Endothelial cell of umbilical vein (primary cell): ENCODE results near the gene PAK2. TPM values are rescaled to one million over a fixed set of nuclear protein-coding genes. Genes with fewer than 3 reads are reported as not detected.
"Not testable (repeated sequence)": the region's sequence is repeated elsewhere in the genome, so short reads cannot be mapped to it uniquely, and the experiment has no call there.

ENCODE experiments used
- BruUV-seq: library from RNA; stranded (reverse); fragments of 400-500 nt; replicated peaks from 2 replicates; lab custom pipeline; 2021; lab: Mats Ljungman, UMichigan
- CTCF ChIA-PET: fragments of 300-600, 350-600 bp; sonication (Branson Sonifier 250); formaldehyde crosslinking; loops from one replicate; lab custom pipeline; 2021; ENCODE audit warnings: antibody characterized with exemption, inconsistent platforms; lab: Charles Lee
- POLR2A ChIA-PET: fragments of 300-600, 350-600 bp; sonication (Branson Sonifier 250); formaldehyde crosslinking; loops from one replicate; lab custom pipeline; 2021; ENCODE audit warnings: antibody characterized with exemption, inconsistent platforms; lab: Charles Lee
- DNase-seq: peaks from one replicate; pipeline ENCODE4 v3.0.0-alpha.2; 2011; ENCODE audit warnings: low read depth, low spot score
- FAIRE-seq: peaks from 2 replicates; lab custom pipeline; 2011; peaks lifted over from hg19 to GRCh38; lab: Jason Lieb, UNC
- H2AFZ ChIP-seq: 2 replicates; pipeline ENCODE4 v1.6.0; 2012; ENCODE audit warnings: low read depth, low read length, control low read depth, inconsistent platforms
- H3K27ac ChIP-seq: 2 replicates; pipeline ENCODE4 v1.5.1; 2011; ENCODE audit warnings: low read depth, mild to moderate bottlenecking, control low read depth, low read length, moderate library complexity; ENCODE audit not compliant: insufficient read depth
- H3K27me3 ChIP-seq, 2 experiments: 2 replicates each; pipeline versions ENCODE4 v1.6.0 to v1.6.1; 2011; ENCODE audit warnings: low read length in 2 of 2, mixed read lengths in 1 of 2; ENCODE audit not compliant: control insufficient read depth in 2 of 2, insufficient read depth in 2 of 2
- H3K36me3 ChIP-seq, 2 experiments: 2 replicates in 1 of 2; 3 replicates in 1 of 2; pipeline ENCODE4 v1.5.1; 2011; ENCODE audit warnings: low read length in 2 of 2, mild to moderate bottlenecking in 1 of 2, moderate library complexity in 1 of 2; ENCODE audit not compliant: control insufficient read depth in 2 of 2, insufficient read depth in 2 of 2; ENCODE audit errors: extremely low read depth in 1 of 2
- H3K4me1 ChIP-seq: 3 replicates; pipeline ENCODE4 v1.5.1; 2011; ENCODE audit warnings: mild to moderate bottlenecking, low read length; ENCODE audit not compliant: control insufficient read depth, insufficient read depth; ENCODE audit errors: extremely low read depth
- H3K4me2 ChIP-seq: 2 replicates; pipeline ENCODE4 v1.6.1; 2011; ENCODE audit warnings: low read length, control low read depth, mixed read lengths; ENCODE audit not compliant: insufficient read depth
- H3K4me3 ChIP-seq, 3 experiments: fragments of 200-600 bp in 1 of 3; sonication (generic), shearing (Covaris generic) in 1 of 3; replicated peaks in 1 of 3; 2 replicates each; pipeline ENCODE4 v1.5.1; 2011 to 2016; ENCODE audit warnings: control low read depth in 3 of 3, low read length in 3 of 3, mild to moderate bottlenecking in 2 of 3, inconsistent platforms in 1 of 3, low read depth in 1 of 3, moderate library complexity in 1 of 3; ENCODE audit not compliant: insufficient read depth in 1 of 3
- H3K79me2 ChIP-seq: 2 replicates; pipeline ENCODE4 v1.6.0; 2012; ENCODE audit warnings: low read length, inconsistent platforms; ENCODE audit not compliant: control insufficient read depth, insufficient read depth
- H3K9ac ChIP-seq: replicated peaks from 2 replicates; pipeline ENCODE3; 2011; ENCODE audit warnings: low read length, control low read depth; ENCODE audit not compliant: insufficient read depth; ENCODE audit errors: extremely low read depth
- H3K9me1 ChIP-seq: replicated peaks from 3 replicates; pipeline ENCODE4 v1.6.0; 2011; ENCODE audit warnings: mild to moderate bottlenecking, low read length; ENCODE audit not compliant: control insufficient read depth, insufficient read depth; ENCODE audit errors: extremely low read depth
- H3K9me3 ChIP-seq: replicated peaks from 2 replicates; pipeline ENCODE4 v1.5.1; 2012; ENCODE audit warnings: low read length, inconsistent platforms; ENCODE audit not compliant: control insufficient read depth, insufficient read depth
- H4K20me1 ChIP-seq: replicated peaks from 2 replicates; pipeline ENCODE3; 2011; ENCODE audit warnings: mild to moderate bottlenecking, low read length; ENCODE audit not compliant: control insufficient read depth, insufficient read depth; ENCODE audit errors: extremely low read depth
- GATA2 ChIP-seq: IDR thresholded peaks from 2 replicates; pipeline ENCODE4 v1.7.0; 2011; ENCODE audit warnings: low read depth, mild to moderate bottlenecking, moderate library complexity, mixed read lengths, low read length; ENCODE audit not compliant: insufficient read length, insufficient read depth
- JUN ChIP-seq: IDR thresholded peaks from 2 replicates; pipeline ENCODE4 v1.6.1; 2011; ENCODE audit warnings: borderline replicate concordance, low read depth; ENCODE audit not compliant: insufficient read length, insufficient read depth
- MYC ChIP-seq: IDR thresholded peaks from one replicate; pipeline ENCODE4 v1.6.1; 2011; ENCODE audit warnings: mild to moderate bottlenecking, low read depth, low read length
- POLR2A ChIP-seq: IDR thresholded peaks from 2 replicates; pipeline ENCODE4 v1.6.1; 2012; ENCODE audit warnings: low read depth, mild to moderate bottlenecking, control low read depth, low read length
- POLR2AphosphoS5 ChIP-seq: IDR thresholded peaks from 2 replicates; pipeline ENCODE4 v1.6.1; 2012; ENCODE audit warnings: low read depth, mild to moderate bottlenecking, control low read depth, low read length, moderate library complexity; ENCODE audit not compliant: insufficient read depth
- dilution Hi-C: fragments of 300-500 bp; cut with MboI; formaldehyde crosslinking; loops from one replicate; pipeline ENCODE4 v1.15.0; 2019; ENCODE audit warnings: low sequenced_read_pairs; ENCODE audit not compliant: extremely low pct_ligation_motif_present
- intact Hi-C: fragments of 100-400 bp; cut with micrococcal nuclease; formaldehyde crosslinking; loops from one replicate; pipeline ENCODE4 v1.10.0; 2022
- polyA plus RNA-seq, 4 experiments: library from polyadenylated mRNA; depleted of rRNA in 3 of 4; stranded (reverse) in 3 of 4; unstranded in 1 of 4; fragments of >200 nt; gene quantifications; 2 replicates each; pipeline versions ENCODE4 v1.2.1 to v1.2.3, GENCODE V29; 2011 to 2012; ENCODE audit warnings: missing spikeins in 1 of 4
- total RNA-seq: library from RNA; stranded (reverse); gene quantifications from 2 replicates; pipeline ENCODE4 v1.2.3, GENCODE V29; 2021
- TF ChIP-seq, protein P1 (sequence below), 2 donors: IDR thresholded peaks; 1 replicate in 1 of 2; 2 replicates in 1 of 2; pipeline ENCODE4 v1.5.1; 2011; ENCODE audit warnings: low read length in 2 of 2, mild to moderate bottlenecking in 2 of 2, moderate library complexity in 2 of 2, control low read depth in 1 of 2, inconsistent platforms in 1 of 2, low read depth in 1 of 2; ENCODE audit not compliant: insufficient read depth in 1 of 2; ENCODE audit errors: extremely low read depth in 1 of 2

The PAK2 gene
- total and polyA plus RNA-seq, 2 donors (not counting 3 experiments of a cell fraction or from before 2014, with no cell fraction given) = 22.6 to 98.9 TPM

DNA sequence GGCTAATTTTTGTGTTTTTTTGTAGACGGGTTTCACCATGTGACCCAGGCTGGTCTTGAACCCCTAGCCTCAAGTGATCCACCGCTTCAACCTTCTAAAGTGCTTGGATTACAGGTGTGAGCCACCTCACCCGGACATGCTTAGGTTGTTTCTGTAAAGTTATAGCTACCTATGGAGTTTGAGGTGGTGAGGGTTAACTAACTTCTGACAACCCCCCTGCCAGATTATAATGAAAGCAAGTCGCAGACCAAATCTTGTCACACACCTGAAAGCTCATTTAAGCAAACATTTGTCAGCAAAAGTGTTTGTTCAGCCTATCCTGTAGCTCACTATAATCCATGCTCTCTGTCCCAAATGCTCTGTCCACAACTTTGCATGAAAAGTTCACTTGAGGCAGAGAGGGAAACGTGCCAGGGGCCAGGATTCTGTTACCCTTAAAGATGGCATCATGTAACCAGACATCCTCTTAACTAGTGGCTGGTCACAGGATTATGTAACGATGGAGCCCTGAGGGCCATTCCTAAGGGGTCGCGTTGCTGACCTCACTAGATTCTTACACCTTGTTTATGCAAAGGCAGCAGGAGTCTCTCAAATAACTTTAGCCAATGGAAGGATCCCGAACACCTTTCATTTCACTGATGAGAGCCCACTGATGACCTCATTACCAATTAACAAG lies 103.9 kb downstream of the PAK2 start:
- Histone ChIP-seq H3K79me2 (no peaks in the 10 kb centered on the region), H3K27ac (no peak overlapping the region), H3K9me1 (no peaks in the 10 kb centered on the region), H3K4me3 (no peak overlapping the region), H2AFZ (no peak overlapping the region), H3K36me3 (no peaks in the 10 kb centered on the region), H3K4me1 (no peaks in the 10 kb centered on the region), H3K27me3 (no peaks in the 10 kb centered on the region), H3K4me2 (no peak overlapping the region), H3K9me3 (no peaks in the 10 kb centered on the region), H3K9ac (no peak overlapping the region), H4K20me1 (no peaks in the 10 kb centered on the region)
- POLR2A ChIA-PET = no interaction called here
- dilution Hi-C loops (no loop called here), intact Hi-C loops (no loop called here)
- BruUV-seq = no TSS peak
- no peak for DNase-seq
- CTCF ChIA-PET = interaction anchor here (1.1 kb wide), 1 partner anchor 126 kb away, joined by 4 read pairs; no protein-coding TSS in a partner anchor
- FAIRE-seq = no peak
- TF ChIP-seq GATA2 (no peak), MYC (no peak), POLR2A (no peak), JUN (no peak), POLR2AphosphoS5 (no peak)
- TF ChIP-seq, protein P1, sequence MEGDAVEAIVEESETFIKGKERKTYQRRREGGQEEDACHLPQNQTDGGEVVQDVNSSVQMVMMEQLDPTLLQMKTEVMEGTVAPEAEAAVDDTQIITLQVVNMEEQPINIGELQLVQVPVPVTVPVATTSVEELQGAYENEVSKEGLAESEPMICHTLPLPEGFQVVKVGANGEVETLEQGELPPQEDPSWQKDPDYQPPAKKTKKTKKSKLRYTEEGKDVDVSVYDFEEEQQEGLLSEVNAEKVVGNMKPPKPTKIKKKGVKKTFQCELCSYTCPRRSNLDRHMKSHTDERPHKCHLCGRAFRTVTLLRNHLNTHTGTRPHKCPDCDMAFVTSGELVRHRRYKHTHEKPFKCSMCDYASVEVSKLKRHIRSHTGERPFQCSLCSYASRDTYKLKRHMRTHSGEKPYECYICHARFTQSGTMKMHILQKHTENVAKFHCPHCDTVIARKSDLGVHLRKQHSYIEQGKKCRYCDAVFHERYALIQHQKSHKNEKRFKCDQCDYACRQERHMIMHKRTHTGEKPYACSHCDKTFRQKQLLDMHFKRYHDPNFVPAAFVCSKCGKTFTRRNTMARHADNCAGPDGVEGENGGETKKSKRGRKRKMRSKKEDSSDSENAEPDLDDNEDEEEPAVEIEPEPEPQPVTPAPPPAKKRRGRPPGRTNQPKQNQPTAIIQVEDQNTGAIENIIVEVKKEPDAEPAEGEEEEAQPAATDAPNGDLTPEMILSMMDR (IDR thresholded peaks at IDR 0.05; ENCODE audit: extremely low read depth in 1 of 2, insufficient read depth in 1 of 2, low read depth in 1 of 2, low read length in 2 of 2) = no peak

DNA sequence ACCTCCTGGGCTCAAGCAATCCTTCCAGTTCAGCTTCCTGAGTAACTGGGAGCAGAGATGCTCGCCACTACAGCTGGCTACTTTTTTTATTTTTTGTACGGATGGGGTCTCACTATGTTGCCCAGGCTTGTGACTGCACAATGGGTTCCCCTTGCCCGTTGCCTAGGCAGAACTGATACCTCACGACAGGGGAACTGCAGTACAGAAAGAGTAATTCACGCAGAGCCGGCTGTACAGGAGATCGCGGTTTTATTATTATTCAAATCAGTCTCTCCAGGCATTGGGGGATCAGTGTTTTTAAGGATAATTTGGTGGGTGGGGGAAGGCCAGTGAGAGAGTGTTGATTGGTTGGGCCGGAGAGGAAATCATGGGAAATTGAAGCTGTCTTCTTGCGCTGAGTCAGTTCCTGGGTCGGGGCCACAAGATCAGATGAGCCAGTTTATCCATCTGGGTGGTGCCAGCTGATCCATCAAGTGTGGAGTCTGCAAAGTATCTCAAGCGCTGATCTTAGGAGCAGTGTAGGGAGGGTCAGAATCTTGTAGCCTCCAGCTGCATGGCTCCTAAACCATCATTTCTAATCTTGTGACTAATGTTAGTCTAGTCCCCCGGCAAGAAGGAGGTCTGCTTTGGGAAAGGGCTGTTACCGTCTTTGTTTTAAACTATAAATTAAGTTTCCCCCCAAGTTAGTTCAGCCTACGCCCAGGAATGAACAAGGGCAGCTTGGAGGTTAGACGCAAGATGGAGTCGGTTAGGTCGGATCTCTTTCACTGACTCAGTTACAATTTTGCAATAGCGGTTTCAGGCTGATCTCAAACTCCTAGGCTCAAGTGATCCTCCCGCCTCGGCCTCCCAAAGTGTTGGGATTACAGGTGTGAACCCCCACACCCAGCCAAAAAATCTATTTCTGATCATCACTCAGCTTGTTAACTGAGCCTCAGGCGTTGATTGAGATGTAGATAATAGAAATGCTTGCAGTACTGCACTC lies 104.9 kb downstream of the PAK2 start:
- FAIRE-seq, H3K27ac ChIP-seq, H3K9me1 ChIP-seq, H3K79me2 ChIP-seq, H3K9me3 ChIP-seq, H3K9ac ChIP-seq, H2AFZ ChIP-seq, POLR2A ChIA-PET, intact Hi-C loops, H4K20me1 ChIP-seq, H3K4me1 ChIP-seq, H3K27me3 ChIP-seq, DNase-seq, dilution Hi-C loops, H3K4me3 ChIP-seq, H3K4me2 ChIP-seq, BruUV-seq, H3K36me3 ChIP-seq, CTCF ChIA-PET: not testable (repeated sequence)

DNA sequence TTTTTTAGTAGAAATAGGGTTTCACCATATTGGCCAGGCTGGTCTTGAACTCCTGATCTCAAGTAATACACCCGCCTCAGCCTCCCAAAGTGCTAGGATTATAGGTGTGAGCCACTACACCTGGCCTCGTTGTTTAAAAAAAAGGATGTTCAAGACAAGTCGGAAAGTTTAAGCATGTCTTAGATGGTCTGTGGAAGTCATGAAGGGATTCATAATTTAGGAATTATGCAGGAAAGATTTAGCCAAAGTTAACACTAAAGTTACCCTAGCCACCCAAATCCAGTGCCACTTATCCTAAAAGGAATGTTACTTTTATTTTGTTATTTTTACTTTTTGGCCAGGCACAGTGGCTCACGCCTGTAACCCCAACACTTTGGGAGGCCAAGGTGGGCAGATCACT lies 108.7 kb downstream of the PAK2 start:
- H3K36me3 ChIP-seq, H3K79me2 ChIP-seq, BruUV-seq, CTCF ChIA-PET, H2AFZ ChIP-seq, H3K4me2 ChIP-seq, H3K9ac ChIP-seq, POLR2A ChIA-PET, intact Hi-C loops, H3K27ac ChIP-seq, H3K9me3 ChIP-seq, dilution Hi-C loops, FAIRE-seq, H3K4me1 ChIP-seq, DNase-seq, H3K9me1 ChIP-seq, H3K27me3 ChIP-seq, H3K4me3 ChIP-seq, H4K20me1 ChIP-seq: not testable (repeated sequence)
